Kidney epithelial cell (primary cell): ENCODE measurements around the gene PAPPA2. TPM values are rescaled to one million over a fixed set of nuclear protein-coding genes. Genes with fewer than 3 reads are reported as not detected.
A peak's percentile ranks its signal among the peaks of the same experiment; 100 is the strongest.

Experiments
- DNase-seq: peaks from one replicate; pipeline ENCODE4 v3.0.0-alpha.2; 2010; ENCODE audit warnings: low read depth
- H3K27me3 ChIP-seq: 2 replicates; pipeline ENCODE4 v1.6.0; 2011; ENCODE audit warnings: low read length; ENCODE audit not compliant: control insufficient read depth, insufficient read depth
- H3K36me3 ChIP-seq: 2 replicates; pipeline ENCODE4 v1.5.1; 2011; ENCODE audit warnings: low read length; ENCODE audit not compliant: control insufficient read depth, insufficient read depth
- H3K4me3 ChIP-seq: 2 replicates; pipeline ENCODE4 v1.5.1; 2011; ENCODE audit warnings: low read depth, mild to moderate bottlenecking, control low read depth, low read length
- total RNA-seq: library from RNA; depleted of rRNA; stranded (reverse); fragments of >200 nt; gene quantifications from 2 replicates; pipeline ENCODE4 v1.2.3, GENCODE V29; 2015
- TF ChIP-seq, protein P1 (sequence below): IDR thresholded peaks from 2 replicates; pipeline ENCODE4 v1.5.1; 2011; ENCODE audit warnings: mild to moderate bottlenecking, moderate library complexity, low read length, control low read depth, inconsistent platforms; ENCODE audit not compliant: insufficient read depth, poor library complexity, severe bottlenecking

The PAPPA2 gene
- total RNA-seq, 1 donor from 2014 or later: 6.9 TPM

DNA sequence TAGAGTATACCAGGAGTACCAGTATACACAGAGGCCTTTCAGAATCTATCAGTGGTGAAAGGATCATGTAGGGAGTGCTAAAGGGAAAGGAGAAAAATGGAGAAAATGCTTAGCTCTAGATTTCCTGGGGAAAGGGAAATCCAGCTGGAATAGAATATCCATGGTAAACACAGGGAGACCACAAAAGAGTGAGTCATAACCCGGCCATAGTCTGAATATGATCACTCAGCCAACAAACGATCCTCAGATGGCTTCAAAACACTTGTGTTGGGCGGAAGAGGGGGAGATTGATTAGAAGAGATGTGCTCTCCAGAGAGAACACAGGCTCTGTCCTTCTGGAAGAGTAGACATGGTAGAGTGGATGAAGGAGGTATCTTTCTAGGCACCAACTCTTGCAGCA lies 180.6 kb downstream of the PAPPA2 start:
- Histone ChIP-seq H3K27me3 (no peaks in the 10 kb centered on the region), H3K4me3 (no peak overlapping the region), H3K36me3 (no peaks in the 10 kb centered on the region)
- TF ChIP-seq, protein P1, sequence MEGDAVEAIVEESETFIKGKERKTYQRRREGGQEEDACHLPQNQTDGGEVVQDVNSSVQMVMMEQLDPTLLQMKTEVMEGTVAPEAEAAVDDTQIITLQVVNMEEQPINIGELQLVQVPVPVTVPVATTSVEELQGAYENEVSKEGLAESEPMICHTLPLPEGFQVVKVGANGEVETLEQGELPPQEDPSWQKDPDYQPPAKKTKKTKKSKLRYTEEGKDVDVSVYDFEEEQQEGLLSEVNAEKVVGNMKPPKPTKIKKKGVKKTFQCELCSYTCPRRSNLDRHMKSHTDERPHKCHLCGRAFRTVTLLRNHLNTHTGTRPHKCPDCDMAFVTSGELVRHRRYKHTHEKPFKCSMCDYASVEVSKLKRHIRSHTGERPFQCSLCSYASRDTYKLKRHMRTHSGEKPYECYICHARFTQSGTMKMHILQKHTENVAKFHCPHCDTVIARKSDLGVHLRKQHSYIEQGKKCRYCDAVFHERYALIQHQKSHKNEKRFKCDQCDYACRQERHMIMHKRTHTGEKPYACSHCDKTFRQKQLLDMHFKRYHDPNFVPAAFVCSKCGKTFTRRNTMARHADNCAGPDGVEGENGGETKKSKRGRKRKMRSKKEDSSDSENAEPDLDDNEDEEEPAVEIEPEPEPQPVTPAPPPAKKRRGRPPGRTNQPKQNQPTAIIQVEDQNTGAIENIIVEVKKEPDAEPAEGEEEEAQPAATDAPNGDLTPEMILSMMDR: no peak
- DNase-seq: peak; percentile 35

DNA sequence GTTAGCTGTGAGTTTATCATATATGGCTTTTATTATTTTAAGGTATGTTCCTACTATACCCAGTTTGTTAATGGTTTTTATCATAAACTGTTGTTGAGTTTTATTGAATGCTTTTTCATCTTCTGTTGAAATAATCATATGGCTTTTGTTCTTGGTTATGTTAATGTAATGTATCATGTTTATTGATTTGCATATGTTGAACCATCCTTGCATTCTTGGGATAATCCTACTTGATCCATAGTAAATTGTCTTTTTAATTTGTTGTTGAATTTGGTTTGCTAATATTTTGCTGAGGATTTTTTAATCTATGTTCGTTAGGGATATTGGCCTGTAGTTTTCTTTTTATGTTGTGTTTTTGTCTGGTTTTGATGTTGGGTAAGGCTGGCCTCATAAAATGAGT lies 185.6 kb downstream of the PAPPA2 start:
- TF ChIP-seq, protein P1: no peak
- Histone ChIP-seq H3K27me3 (no peaks in the 10 kb centered on the region), H3K36me3 (no peaks in the 10 kb centered on the region), H3K4me3 (no peak overlapping the region)
- DNase-seq: no peak

DNA sequence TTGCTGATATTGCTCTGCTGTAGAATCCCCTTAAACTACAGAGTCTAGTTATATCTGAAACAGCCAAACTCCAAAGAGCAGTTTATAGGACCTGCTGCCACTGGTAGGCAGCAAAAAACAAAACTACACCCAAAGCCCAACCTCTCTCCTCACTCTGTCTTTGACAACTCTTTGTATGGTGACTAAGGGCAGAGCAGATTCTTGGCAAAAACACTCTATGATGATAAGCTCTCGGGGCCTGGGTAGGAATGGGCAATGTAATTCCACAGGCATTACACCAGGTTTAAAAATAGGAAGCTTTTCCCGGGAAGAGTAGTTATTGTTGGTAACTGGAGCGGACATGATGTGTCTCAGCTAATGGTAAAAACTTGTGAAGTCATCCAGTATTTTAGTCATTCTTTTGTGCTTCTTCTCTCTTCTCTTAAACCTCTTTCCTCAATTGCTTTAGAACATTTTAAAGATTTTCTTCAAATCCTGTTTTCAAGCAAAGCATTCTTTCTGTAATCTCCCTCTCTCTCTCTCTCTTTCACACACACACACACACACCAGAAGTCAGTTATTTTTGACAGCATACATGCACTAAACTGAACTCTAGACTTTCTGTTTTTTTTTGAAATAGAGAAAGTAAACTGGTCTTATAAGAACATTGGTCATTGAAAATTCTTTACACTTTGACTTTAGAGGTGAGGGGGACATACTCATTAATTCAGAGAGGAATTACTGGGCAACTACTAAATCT lies 193.5 kb downstream of the PAPPA2 start:
- H3K27me3 ChIP-seq: no peaks in the 10 kb centered on the region
- no peak overlapping the region for H3K4me3 ChIP-seq
- H3K36me3 ChIP-seq: no peaks in the 10 kb centered on the region
- peak; percentile 63 for DNase-seq
- TF ChIP-seq, protein P1: no peak

DNA sequence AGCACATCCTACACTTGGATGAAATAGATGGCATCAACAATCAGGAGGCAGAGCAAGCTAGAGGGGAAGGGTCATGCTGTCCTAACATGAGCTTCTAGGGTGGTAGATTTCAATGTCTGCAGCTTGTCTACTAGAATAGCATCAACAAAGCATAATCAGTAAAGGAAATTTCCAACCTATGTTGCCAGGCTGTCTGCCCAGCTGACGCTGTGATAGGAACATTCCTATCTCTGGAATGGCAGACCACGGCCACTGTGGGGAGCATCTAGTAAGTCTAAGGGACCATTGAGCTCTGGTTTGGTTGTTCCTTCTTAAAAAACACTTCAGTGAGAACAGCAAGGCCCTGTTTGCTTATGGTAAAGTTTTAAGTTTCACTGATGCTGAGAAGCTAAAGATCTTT lies 206.8 kb downstream of the PAPPA2 start:
- no peak overlapping the region for H3K4me3 ChIP-seq
- TF ChIP-seq, protein P1: no peak
- no peaks in the 10 kb centered on the region for H3K36me3 ChIP-seq
- no peak for DNase-seq
- no peaks in the 10 kb centered on the region for H3K27me3 ChIP-seq

DNA sequence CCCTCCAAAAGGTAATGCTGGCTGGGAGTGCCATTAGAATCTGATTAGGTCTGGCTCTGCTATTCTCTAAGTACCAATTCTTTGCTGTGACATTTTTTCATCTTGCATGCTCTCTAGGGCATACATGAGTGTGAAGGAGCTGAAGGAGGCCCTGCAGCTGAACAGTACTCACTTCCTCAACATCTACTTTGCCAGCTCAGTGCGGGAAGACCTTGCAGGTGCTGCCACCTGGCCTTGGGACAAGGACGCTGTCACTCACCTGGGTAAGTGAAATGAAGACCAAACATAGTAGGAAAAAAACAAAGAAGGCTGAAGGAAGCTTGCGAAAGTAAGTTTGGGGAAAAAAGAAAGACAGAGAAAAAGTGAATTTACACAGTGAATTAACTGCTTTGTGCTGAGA lies 207.9 kb downstream of the PAPPA2 start:
- Histone ChIP-seq H3K36me3 (no peaks in the 10 kb centered on the region), H3K27me3 (no peaks in the 10 kb centered on the region), H3K4me3 (no peak overlapping the region)
- no peak for DNase-seq
- TF ChIP-seq, protein P1: no peak
